NCI-H69 (cell line): Measurements from ENCODE around the gene BSDC1.
A peak's percentile ranks its signal among the peaks of the same experiment; 100 is the strongest.

Experiments
- DNase-seq: peaks from one replicate; lab custom pipeline; 2025; lab: John Stamatoyannopoulos, UW

BSDC1 gene

GRCh38 chr1:32394890-32395432 is 720 bp upstream of the BSDC1 start:
- peak; percentile 49 for DNase-seq

GRCh38 chr1:32393832-32394140 is 455 bp downstream of the BSDC1 start:
- DNase-seq: peak; percentile 47

GRCh38 chr1:32393136-32393535 is 1.1 kb downstream of the BSDC1 start:
- DNase-seq: no peak

- no peak for DNase-seq
Measured at GRCh38 chr1:32392325-32392724, 1.9 kb downstream of the BSDC1 start.

GRCh38 chr1:32390904-32391870 is 3.1 kb downstream of the BSDC1 start:
- DNase-seq: no peak

GRCh38 chr1:32388641-32389040 is 5.6 kb downstream of the BSDC1 start:
- DNase-seq: no peak

GRCh38 chr1:32386676-32387392 is 7.4 kb downstream of the BSDC1 start:
- DNase-seq: no peak

- DNase-seq: no peak
Measured at GRCh38 chr1:32380057-32380456, 14.2 kb downstream of the BSDC1 start.

GRCh38 chr1:32377541-32378220 is 16.6 kb downstream of the BSDC1 start:
- DNase-seq: no peak

- DNase-seq: no peak
Measured at GRCh38 chr1:32376199-32376598, 18.0 kb downstream of the BSDC1 start.

GRCh38 chr1:32373996-32374592 is 20.1 kb downstream of the BSDC1 start:
- no peak for DNase-seq

- DNase-seq: no peak
Measured at GRCh38 chr1:32372149-32372756, 22.0 kb downstream of the BSDC1 start.

- DNase-seq: no peak
Measured at GRCh38 chr1:32367912-32368635, 26.2 kb downstream of the BSDC1 start.

- no peak for DNase-seq
Measured at GRCh38 chr1:32365445-32365844, 28.8 kb downstream of the BSDC1 start.

- DNase-seq: no peak
Measured at GRCh38 chr1:32364836-32365235, 29.4 kb downstream of the BSDC1 start.

GRCh38 chr1:32363713-32364112 is 30.5 kb downstream of the BSDC1 start:
- DNase-seq: no peak

- DNase-seq: no peak
Measured at GRCh38 chr1:32362474-32363313, 31.5 kb downstream of the BSDC1 start, which contains the start of the genes FAM229A and TSSK3. Gene FAM229A, minus strand, starts transcription at chr1:32362485. Its CDS starts 394 bp downstream, at chr1:32362091. Gene TSSK3, plus strand, starts transcription at chr1:32362539. Its CDS starts 163 bp downstream, at chr1:32362702.

GRCh38 chr1:32361674-32362473 is 32.4 kb downstream of the BSDC1 start:
- peak; percentile 27 for DNase-seq

- DNase-seq: no peak
Measured at GRCh38 chr1:32361308-32361673, 33.0 kb downstream of the BSDC1 start.
